ACC112 (cell line): Measurements from ENCODE around the gene SNCA.

Experiments
- H2AFZ ChIP-seq: fragments of 200-600 bp; sonication (generic); one replicate; pipeline ENCODE4 v1.6.0; 2017; ENCODE audit warnings: antibody characterized with exemption, low read length; ENCODE audit not compliant: unreplicated experiment
- H3K27ac ChIP-seq: fragments of 200-600 bp; sonication (generic); 2 replicates; pipeline ENCODE4 v1.5.1; 2014; ENCODE audit warnings: low read depth, mild to moderate bottlenecking, antibody characterized with exemption, low read length, moderate library complexity
- H3K27me3 ChIP-seq: fragments of 200-600 bp; sonication (generic); 2 replicates; pipeline ENCODE4 v1.6.1; 2014; ENCODE audit warnings: mild to moderate bottlenecking, antibody characterized with exemption, low read length, moderate library complexity, mixed read lengths; ENCODE audit not compliant: insufficient read depth
- H3K36me3 ChIP-seq: fragments of 200-600 bp; sonication (generic); 2 replicates; pipeline ENCODE4 v1.6.1; 2016; ENCODE audit warnings: mild to moderate bottlenecking, antibody characterized with exemption, low read length, moderate library complexity, mixed read lengths; ENCODE audit not compliant: insufficient read depth
- H3K4me1 ChIP-seq: fragments of 200-600 bp; sonication (generic); one replicate; pipeline ENCODE4 v1.6.1; 2016; ENCODE audit warnings: low read length, mixed read lengths; ENCODE audit not compliant: insufficient read depth, unreplicated experiment, control insufficient read depth
- H3K4me3 ChIP-seq: fragments of 200-600 bp; sonication (generic); 2 replicates; pipeline ENCODE4 v1.5.1; 2014; ENCODE audit warnings: mild to moderate bottlenecking, low read depth, low read length
- H3K79me2 ChIP-seq: fragments of 200-600 bp; sonication (generic); one replicate; pipeline ENCODE4 v1.6.0; 2016; ENCODE audit warnings: low read length; ENCODE audit not compliant: control insufficient read depth, unreplicated experiment, insufficient read depth

The SNCA gene

GRCh38 chr4:89836897-89837384 is at the start of gene SNCA:
TSS of gene SNCA (minus strand) at chr4:89837161. CDS start at chr4:89835667, 1,494 bp downstream.
- peaks cover 80% of the 10 kb centered on the region for H3K27me3 ChIP-seq
- no peak within 1 kb of the TSS for H2AFZ ChIP-seq
- H3K4me3 ChIP-seq, result peak within 1 kb of the TSS; percentile 65
- H3K36me3 ChIP-seq, result no peaks in the 10 kb centered on the region
- H3K4me1 ChIP-seq, result no peaks in the 10 kb centered on the region
- H3K79me2 ChIP-seq, result no peaks in the 10 kb centered on the region
- no peak within 1 kb of the TSS for H3K27ac ChIP-seq

GRCh38 chr4:89879215-89879614 is 42.3 kb upstream of the SNCA start:
- Histone ChIP-seq H2AFZ (no peak overlapping the region), H3K4me1 (no peaks in the 10 kb centered on the region), H3K4me3 (no peak overlapping the region), H3K27ac (no peak overlapping the region), H3K79me2 (no peaks in the 10 kb centered on the region), H3K36me3 (no peaks in the 10 kb centered on the region), H3K27me3 (peaks cover 20% of the 10 kb centered on the region; the same call in 1 of the 2 replicates)

GRCh38 chr4:89878611-89879010 is 41.6 kb upstream of the SNCA start:
- H3K36me3 ChIP-seq, result no peaks in the 10 kb centered on the region
- H2AFZ ChIP-seq, result no peak overlapping the region
- H3K79me2 ChIP-seq, result no peaks in the 10 kb centered on the region
- no peaks in the 10 kb centered on the region for H3K4me1 ChIP-seq
- H3K27ac ChIP-seq, result no peak overlapping the region
- H3K27me3 ChIP-seq, result peaks cover 17% of the 10 kb centered on the region; the same call in 1 of the 2 replicates
- no peak overlapping the region for H3K4me3 ChIP-seq

GRCh38 chr4:89876548-89876947 is 39.6 kb upstream of the SNCA start:
- no peak overlapping the region for H3K27ac ChIP-seq
- no peak overlapping the region for H2AFZ ChIP-seq
- no peaks in the 10 kb centered on the region for H3K79me2 ChIP-seq
- H3K36me3 ChIP-seq, result no peaks in the 10 kb centered on the region
- H3K4me3 ChIP-seq, result no peak overlapping the region
- H3K27me3 ChIP-seq, result peaks cover 12% of the 10 kb centered on the region; the same call in 1 of the 2 replicates
- H3K4me1 ChIP-seq, result no peaks in the 10 kb centered on the region

GRCh38 chr4:89871211-89871610 is 34.2 kb upstream of the SNCA start:
- Histone ChIP-seq H3K27me3 (no peaks in the 10 kb centered on the region), H3K36me3 (no peaks in the 10 kb centered on the region), H3K4me1 (no peaks in the 10 kb centered on the region), H3K4me3 (no peak overlapping the region), H2AFZ (no peak overlapping the region), H3K79me2 (no peaks in the 10 kb centered on the region), H3K27ac (no peak overlapping the region)

- Histone ChIP-seq H3K27me3 (no peaks in the 10 kb centered on the region; the same call in 1 of the 2 replicates), H3K79me2 (no peaks in the 10 kb centered on the region), H3K36me3 (no peaks in the 10 kb centered on the region), H3K27ac (no peak overlapping the region), H3K4me3 (no peak overlapping the region), H3K4me1 (no peaks in the 10 kb centered on the region), H2AFZ (no peak overlapping the region)
Measured at GRCh38 chr4:89868999-89869589, 32.1 kb upstream of the SNCA start.

GRCh38 chr4:89868276-89868675 is 31.3 kb upstream of the SNCA start:
- Histone ChIP-seq H3K36me3 (no peaks in the 10 kb centered on the region), H3K27ac (no peak overlapping the region), H3K4me1 (no peaks in the 10 kb centered on the region), H3K4me3 (no peak overlapping the region), H3K27me3 (peaks cover 3% of the 10 kb centered on the region), H3K79me2 (no peaks in the 10 kb centered on the region), H2AFZ (no peak overlapping the region)

GRCh38 chr4:89863533-89863932 is 26.6 kb upstream of the SNCA start:
- Histone ChIP-seq H3K4me3 (no peak overlapping the region), H3K27me3 (peaks cover 17% of the 10 kb centered on the region), H3K4me1 (no peaks in the 10 kb centered on the region), H2AFZ (no peak overlapping the region), H3K27ac (no peak overlapping the region), H3K79me2 (no peaks in the 10 kb centered on the region), H3K36me3 (no peaks in the 10 kb centered on the region)

- H2AFZ ChIP-seq, result no peak overlapping the region
- no peaks in the 10 kb centered on the region for H3K79me2 ChIP-seq
- H3K4me1 ChIP-seq, result no peaks in the 10 kb centered on the region
- no peak overlapping the region for H3K4me3 ChIP-seq
- no peak overlapping the region for H3K27ac ChIP-seq
- peaks cover 17% of the 10 kb centered on the region for H3K27me3 ChIP-seq
- H3K36me3 ChIP-seq, result no peaks in the 10 kb centered on the region
Measured at GRCh38 chr4:89860971-89861370, 24.0 kb upstream of the SNCA start.

- H3K79me2 ChIP-seq, result no peaks in the 10 kb centered on the region
- H3K4me3 ChIP-seq, result no peak overlapping the region
- H3K4me1 ChIP-seq, result no peaks in the 10 kb centered on the region
- no peaks in the 10 kb centered on the region for H3K36me3 ChIP-seq
- H2AFZ ChIP-seq, result no peak overlapping the region
- no peak overlapping the region for H3K27ac ChIP-seq
- H3K27me3 ChIP-seq, result no peaks in the 10 kb centered on the region
Measured at GRCh38 chr4:89855236-89855635, 18.3 kb upstream of the SNCA start.

GRCh38 chr4:89847571-89848325 is 10.8 kb upstream of the SNCA start:
- Histone ChIP-seq H2AFZ (no peak overlapping the region), H3K36me3 (no peaks in the 10 kb centered on the region), H3K4me1 (no peaks in the 10 kb centered on the region), H3K27me3 (no peaks in the 10 kb centered on the region; the same call in 1 of the 2 replicates), H3K4me3 (no peak overlapping the region), H3K79me2 (no peaks in the 10 kb centered on the region), H3K27ac (no peak overlapping the region)
